Astrocyte (in vitro differentiated cells and primary cell): Measurements from ENCODE around the gene ABCC9. TPM values are rescaled to one million over a fixed set of nuclear protein-coding genes. Genes with fewer than 3 reads are reported as not detected.

Experiments used
- DNase-seq: peaks from one replicate; pipeline ENCODE4 v3.0.0-alpha.2; 2010; ENCODE audit warnings: low read depth
- FAIRE-seq: peaks from 2 replicates; lab custom pipeline; 2011; peaks lifted over from hg19 to GRCh38; lab: Jason Lieb, UNC
- H2AFZ ChIP-seq: 2 replicates; pipeline ENCODE4 v1.6.0; 2012; ENCODE audit warnings: low read depth, low read length, inconsistent platforms
- H3K27ac ChIP-seq: 2 replicates; pipeline ENCODE4 v1.5.1; 2011; ENCODE audit warnings: low read depth, low read length, inconsistent platforms
- H3K27me3 ChIP-seq: 2 replicates; pipeline ENCODE4 v1.6.0; 2011; ENCODE audit warnings: low read length, inconsistent platforms; ENCODE audit not compliant: insufficient read depth
- H3K36me3 ChIP-seq: 2 replicates; pipeline ENCODE4 v1.5.1; 2011; ENCODE audit warnings: low read length, inconsistent platforms; ENCODE audit not compliant: insufficient read depth
- H3K4me1 ChIP-seq: 2 replicates; pipeline ENCODE4 v1.5.1; 2011; ENCODE audit warnings: low read length, inconsistent platforms; ENCODE audit not compliant: insufficient read depth
- H3K4me2 ChIP-seq: 2 replicates; pipeline ENCODE4 v1.6.0; 2012; ENCODE audit warnings: low read length, inconsistent platforms
- H3K4me3 ChIP-seq: 2 replicates; pipeline ENCODE4 v1.5.1; 2011; ENCODE audit warnings: low read depth, mild to moderate bottlenecking, low read length, inconsistent platforms; ENCODE audit not compliant: insufficient read depth
- H3K79me2 ChIP-seq: 2 replicates; pipeline ENCODE4 v1.6.0; 2012; ENCODE audit warnings: mild to moderate bottlenecking, low read length, inconsistent platforms; ENCODE audit not compliant: insufficient read depth
- H3K9ac ChIP-seq: 2 replicates; pipeline ENCODE4 v1.6.0; 2012; ENCODE audit warnings: mild to moderate bottlenecking, low read length, inconsistent platforms
- H3K9me3 ChIP-seq: 2 replicates; pipeline ENCODE4 v1.5.1; 2012; ENCODE audit warnings: low read depth, mild to moderate bottlenecking, low read length, inconsistent platforms; ENCODE audit not compliant: insufficient read depth
- H4K20me1 ChIP-seq: 2 replicates; pipeline ENCODE4 v1.6.0; 2012; ENCODE audit warnings: low read length, inconsistent platforms; ENCODE audit not compliant: insufficient read depth
- H3K27ac Mint-ChIP-seq: one replicate; pipeline ENCODE4 v1.8.0; 2021; ENCODE audit warnings: mild to moderate bottlenecking, mixed read lengths; ENCODE audit not compliant: unreplicated experiment
- H3K27me3 Mint-ChIP-seq: one replicate; pipeline ENCODE4 v1.8.0; 2021; ENCODE audit warnings: low read depth, mixed read lengths; ENCODE audit not compliant: unreplicated experiment
- H3K36me3 Mint-ChIP-seq: one replicate; pipeline ENCODE4 v1.8.0; 2021; ENCODE audit warnings: low read depth, mixed read lengths; ENCODE audit not compliant: unreplicated experiment
- H3K4me1 Mint-ChIP-seq: one replicate; pipeline ENCODE4 v1.8.0; 2021; ENCODE audit warnings: low read depth, mixed read lengths; ENCODE audit not compliant: unreplicated experiment
- H3K4me3 Mint-ChIP-seq: one replicate; pipeline ENCODE4 v1.8.0; 2021; ENCODE audit warnings: mild to moderate bottlenecking, moderate library complexity, mixed read lengths; ENCODE audit not compliant: unreplicated experiment
- H3K9me3 Mint-ChIP-seq: one replicate; pipeline ENCODE4 v1.8.0; 2021; ENCODE audit warnings: mild to moderate bottlenecking, mixed read lengths; ENCODE audit not compliant: unreplicated experiment
- EZH2 ChIP-seq: IDR thresholded peaks from 2 replicates; pipeline ENCODE4 v1.6.1; 2012; ENCODE audit warnings: mild to moderate bottlenecking, low read length, inconsistent platforms; ENCODE audit not compliant: insufficient read depth
- total RNA-seq: library from RNA; stranded (reverse); gene quantifications from 2 replicates; pipeline ENCODE4 v1.2.1, GENCODE V29; 2021
- TF ChIP-seq, protein P1 (sequence below): IDR thresholded peaks from 2 replicates; pipeline ENCODE4 v1.5.1; 2011; ENCODE audit warnings: low read depth, mild to moderate bottlenecking, inconsistent platforms, low read length, moderate library complexity; ENCODE audit not compliant: insufficient read depth

The ABCC9 gene
- total RNA-seq, 1 donor from 2014 or later: 0.36 TPM

DNA sequence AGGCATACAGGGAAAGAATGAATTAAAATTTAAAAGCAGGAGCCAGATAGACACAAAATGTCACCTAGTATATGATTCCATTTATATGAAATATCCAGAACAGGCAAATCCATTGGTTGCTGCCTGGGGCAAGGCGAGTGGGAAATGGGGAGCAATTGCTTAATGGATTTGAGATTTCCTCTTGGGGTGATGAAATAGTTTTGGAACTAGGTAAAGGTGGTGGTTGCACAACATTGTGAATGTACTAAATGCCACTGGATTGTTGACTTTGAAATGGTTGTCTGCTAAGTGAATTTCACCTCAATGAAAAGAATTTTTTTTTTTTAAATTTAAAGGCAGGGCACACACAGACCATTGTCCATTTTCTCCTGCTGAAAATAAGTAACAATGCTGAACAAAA, 61.9 kb downstream of the ABCC9 start:
- H4K20me1 ChIP-seq: no peaks in the 10 kb centered on the region
- H3K36me3 ChIP-seq: no peaks in the 10 kb centered on the region
- Mint-ChIP-seq H3K27me3 (no peaks in the 10 kb centered on the region), H3K36me3 (no peaks in the 10 kb centered on the region), H3K4me3 (no peak overlapping the region), H3K9me3 (no peaks in the 10 kb centered on the region), H3K4me1 (no peaks in the 10 kb centered on the region), H3K27ac (no peak overlapping the region)
- H3K9me3 ChIP-seq: no peaks in the 10 kb centered on the region
- no peak overlapping the region for H3K27ac ChIP-seq
- H3K79me2 ChIP-seq: no peaks in the 10 kb centered on the region
- no peak for DNase-seq
- H3K4me1 ChIP-seq: no peaks in the 10 kb centered on the region
- H2AFZ ChIP-seq: no peak overlapping the region
- H3K4me3 ChIP-seq: no peak overlapping the region
- H3K27me3 ChIP-seq: no peaks in the 10 kb centered on the region
- no peak overlapping the region for H3K9ac ChIP-seq
- TF ChIP-seq EZH2: no peak
- TF ChIP-seq, protein P1, sequence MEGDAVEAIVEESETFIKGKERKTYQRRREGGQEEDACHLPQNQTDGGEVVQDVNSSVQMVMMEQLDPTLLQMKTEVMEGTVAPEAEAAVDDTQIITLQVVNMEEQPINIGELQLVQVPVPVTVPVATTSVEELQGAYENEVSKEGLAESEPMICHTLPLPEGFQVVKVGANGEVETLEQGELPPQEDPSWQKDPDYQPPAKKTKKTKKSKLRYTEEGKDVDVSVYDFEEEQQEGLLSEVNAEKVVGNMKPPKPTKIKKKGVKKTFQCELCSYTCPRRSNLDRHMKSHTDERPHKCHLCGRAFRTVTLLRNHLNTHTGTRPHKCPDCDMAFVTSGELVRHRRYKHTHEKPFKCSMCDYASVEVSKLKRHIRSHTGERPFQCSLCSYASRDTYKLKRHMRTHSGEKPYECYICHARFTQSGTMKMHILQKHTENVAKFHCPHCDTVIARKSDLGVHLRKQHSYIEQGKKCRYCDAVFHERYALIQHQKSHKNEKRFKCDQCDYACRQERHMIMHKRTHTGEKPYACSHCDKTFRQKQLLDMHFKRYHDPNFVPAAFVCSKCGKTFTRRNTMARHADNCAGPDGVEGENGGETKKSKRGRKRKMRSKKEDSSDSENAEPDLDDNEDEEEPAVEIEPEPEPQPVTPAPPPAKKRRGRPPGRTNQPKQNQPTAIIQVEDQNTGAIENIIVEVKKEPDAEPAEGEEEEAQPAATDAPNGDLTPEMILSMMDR: no peak
- H3K4me2 ChIP-seq: no peak overlapping the region
- FAIRE-seq: no peak

DNA sequence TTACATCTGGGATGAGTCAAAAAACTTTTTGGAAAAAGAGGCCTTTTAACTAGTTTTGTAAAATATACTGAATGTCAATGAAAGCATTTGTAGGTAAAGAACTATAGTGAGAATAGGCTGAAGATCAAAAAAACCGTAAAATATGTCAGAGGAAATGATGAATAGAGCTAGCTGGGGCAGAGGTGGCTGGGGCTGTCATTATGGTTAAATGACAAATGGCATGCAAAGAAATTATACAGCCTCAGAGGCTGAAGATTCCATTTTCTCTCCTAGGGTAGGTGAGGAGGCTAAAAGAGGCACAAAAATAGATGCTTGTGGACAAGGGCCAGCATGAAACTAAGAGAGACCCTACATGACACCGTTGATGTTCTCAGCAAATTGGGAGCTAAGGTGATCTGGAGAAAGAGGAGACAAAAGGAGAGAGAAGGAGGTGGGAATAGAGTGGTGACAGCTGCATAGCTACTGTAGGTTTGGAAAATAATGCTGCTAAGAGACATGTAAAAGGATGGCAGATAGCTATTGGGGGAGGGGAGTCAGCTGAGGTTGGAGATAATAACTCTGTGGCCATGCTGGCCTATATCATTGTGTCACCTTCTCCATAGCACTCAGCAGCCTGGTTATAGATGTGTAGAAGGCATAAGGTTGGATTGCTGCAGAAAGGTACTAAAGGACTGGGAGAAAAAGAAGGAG, 63.8 kb downstream of the ABCC9 start:
- Histone ChIP-seq H3K79me2 (no peaks in the 10 kb centered on the region), H2AFZ (no peak overlapping the region), H3K4me1 (no peaks in the 10 kb centered on the region), H4K20me1 (no peaks in the 10 kb centered on the region), H3K4me3 (no peak overlapping the region), H3K9ac (no peak overlapping the region), H3K9me3 (no peaks in the 10 kb centered on the region), H3K36me3 (no peaks in the 10 kb centered on the region), H3K4me2 (no peak overlapping the region), H3K27ac (no peak overlapping the region), H3K27me3 (no peaks in the 10 kb centered on the region)
- Mint-ChIP-seq H3K4me1 (no peaks in the 10 kb centered on the region), H3K27me3 (no peaks in the 10 kb centered on the region), H3K36me3 (no peaks in the 10 kb centered on the region), H3K27ac (no peak overlapping the region), H3K9me3 (no peaks in the 10 kb centered on the region), H3K4me3 (no peak overlapping the region)
- FAIRE-seq: no peak
- DNase-seq: no peak
- TF ChIP-seq EZH2: no peak
- TF ChIP-seq, protein P1: no peak

DNA sequence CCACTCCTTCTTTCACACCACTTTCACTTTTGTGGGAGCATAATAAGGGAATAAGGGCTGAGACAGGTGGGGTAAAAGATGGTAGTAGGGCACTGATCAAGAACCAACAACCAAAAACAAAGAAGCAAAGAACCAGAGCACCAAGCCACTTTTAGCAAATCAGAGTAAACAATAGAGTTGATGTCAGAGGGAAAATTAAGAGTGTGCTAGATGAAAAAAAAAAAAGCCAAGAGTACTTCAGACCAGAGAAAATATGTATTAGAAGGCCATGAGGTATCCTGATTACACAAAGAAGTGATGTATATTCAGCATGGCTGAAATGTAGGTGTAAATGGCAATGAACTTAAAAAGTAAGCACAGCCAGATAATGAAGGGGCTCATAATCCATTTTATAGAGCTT, 75.4 kb downstream of the ABCC9 start:
- Histone ChIP-seq H3K36me3 (no peaks in the 10 kb centered on the region), H3K27ac (no peak overlapping the region), H3K9me3 (peaks cover 2% of the 10 kb centered on the region), H2AFZ (no peak overlapping the region), H3K79me2 (no peaks in the 10 kb centered on the region), H3K4me2 (no peak overlapping the region), H4K20me1 (no peaks in the 10 kb centered on the region), H3K4me3 (no peak overlapping the region), H3K27me3 (no peaks in the 10 kb centered on the region), H3K9ac (no peak overlapping the region), H3K4me1 (no peaks in the 10 kb centered on the region)
- Mint-ChIP-seq H3K27me3 (no peaks in the 10 kb centered on the region), H3K9me3 (peaks cover 4% of the 10 kb centered on the region), H3K27ac (no peak overlapping the region), H3K4me1 (no peaks in the 10 kb centered on the region), H3K4me3 (no peak overlapping the region), H3K36me3 (no peaks in the 10 kb centered on the region)
- DNase-seq (no peak), FAIRE-seq (no peak)
- TF ChIP-seq, protein P1: no peak
- no peak for TF ChIP-seq EZH2
